ENCODE measurements around the gene TEX19. TPM values are rescaled to one million over a fixed set of nuclear protein-coding genes. Genes with fewer than 3 reads are reported as not detected.

Gene TEX19
- total RNA-seq, 1 donor from 2014 or later, result 0.10 TPM

DNA sequence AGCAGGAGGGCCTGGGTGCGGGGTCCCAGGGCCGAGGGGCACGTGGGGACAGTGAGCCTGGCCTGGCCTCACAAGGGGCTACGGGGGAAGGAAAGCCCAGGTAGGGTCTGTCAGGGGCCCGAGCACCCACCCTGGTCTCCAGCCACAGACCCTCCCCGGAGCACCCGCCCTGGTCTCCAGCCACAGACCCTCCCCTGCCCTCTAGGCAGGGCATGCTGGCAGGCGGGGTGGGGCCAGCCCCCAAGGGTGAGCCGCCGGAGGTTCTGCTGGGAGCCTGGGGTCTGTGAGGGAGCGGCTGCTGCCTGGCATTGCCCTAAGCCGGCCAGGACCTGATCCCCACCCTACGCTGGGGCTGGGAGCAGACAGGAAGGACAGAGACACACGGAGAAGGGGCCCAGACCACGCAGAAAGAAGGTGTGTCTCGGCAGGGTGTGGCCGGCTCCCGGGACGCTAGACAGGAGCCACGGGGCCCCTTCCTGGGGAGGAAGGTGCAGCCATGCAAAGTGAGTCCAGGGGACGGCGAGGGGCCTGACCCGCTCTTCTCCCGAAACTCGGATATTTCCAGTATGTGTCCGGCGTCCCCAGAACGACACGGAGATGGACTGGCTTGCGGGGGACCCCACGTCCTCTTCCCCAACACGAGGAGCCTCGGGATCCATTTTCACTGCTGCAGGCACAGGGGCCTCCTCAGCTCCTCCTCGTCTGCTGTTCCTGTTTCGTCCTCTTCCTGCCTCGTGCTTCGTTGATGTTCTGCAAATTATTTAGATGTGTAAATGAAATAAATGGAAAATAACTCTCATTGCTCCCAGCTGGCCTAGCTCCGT lies 28.0 kb downstream of the TEX19 start:
- intact Hi-C loops (cut with micrococcal nuclease), result no loop called here

DNA sequence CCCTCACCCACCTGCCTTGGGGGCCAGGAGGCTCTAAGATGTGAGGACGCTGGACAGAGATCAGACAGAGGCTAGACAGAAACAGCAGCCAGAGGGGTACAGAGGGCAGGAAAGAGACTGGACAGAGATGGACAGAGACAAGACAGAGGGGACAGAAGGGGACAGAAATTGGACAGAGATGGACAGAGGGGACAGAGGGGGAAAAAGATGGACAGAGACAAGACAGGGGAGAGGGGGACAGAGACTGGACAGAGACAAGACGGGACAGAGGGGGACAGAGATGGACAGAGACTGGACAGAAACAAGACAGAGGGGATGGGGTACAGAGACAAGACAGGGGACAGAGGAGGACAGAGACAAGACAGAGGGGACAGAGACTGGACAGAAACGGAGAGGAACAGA lies 28.7 kb downstream of the TEX19 start:
- intact Hi-C loops (cut with micrococcal nuclease), result no loop called here

DNA sequence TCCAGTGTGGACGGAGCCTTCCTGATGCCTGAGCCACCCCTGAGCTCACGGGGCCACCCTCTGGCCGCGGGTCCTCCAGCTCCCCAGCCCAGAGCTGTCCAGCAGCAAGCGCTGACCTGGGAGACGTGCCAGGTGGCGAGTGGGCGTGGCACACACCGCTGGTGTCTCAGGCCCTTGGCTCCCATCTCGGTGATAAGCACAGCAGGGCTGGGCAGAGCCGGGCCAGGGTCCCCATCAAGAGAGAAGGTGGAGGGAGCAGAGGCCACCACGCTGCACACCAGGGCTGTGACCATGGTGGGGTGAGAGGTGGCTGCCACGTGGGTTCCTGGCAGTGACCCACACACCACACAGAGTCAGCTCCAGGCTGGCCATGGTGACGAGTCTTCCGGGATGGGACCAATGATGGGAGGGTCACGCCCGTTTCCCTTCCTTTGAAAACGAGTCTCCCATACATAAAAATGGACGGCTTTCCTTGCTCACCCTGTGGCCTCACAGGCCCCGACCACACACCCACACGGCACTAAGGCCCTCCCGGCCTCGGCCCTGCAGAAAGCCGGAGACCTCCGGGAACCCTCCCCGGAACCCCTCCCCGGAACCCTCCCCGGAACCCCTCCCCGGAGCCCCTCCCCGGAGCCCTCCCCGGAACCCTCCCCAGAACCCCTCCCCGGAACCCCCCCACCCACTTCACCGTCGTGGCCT lies 29.3 kb downstream of the TEX19 start:
- intact Hi-C loops (cut with micrococcal nuclease), result no loop called here

DNA sequence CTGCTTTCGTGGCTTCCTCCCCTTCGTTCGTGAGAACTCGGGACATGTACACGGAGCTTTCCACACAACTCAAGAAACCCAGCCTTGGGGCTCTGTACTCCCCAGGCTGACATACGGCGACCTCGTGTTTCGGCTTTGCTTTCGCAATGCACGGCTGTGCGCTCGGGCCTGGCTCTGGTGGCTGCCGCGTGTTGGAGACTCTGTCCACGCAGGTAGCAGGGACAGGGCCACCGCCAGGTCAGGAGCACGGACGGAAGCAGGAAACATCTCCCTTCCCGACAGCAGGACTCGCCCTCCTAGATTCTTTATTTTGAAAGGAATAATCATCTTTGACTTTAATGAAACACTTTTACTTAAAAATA lies 29.9 kb downstream of the TEX19 start:
- intact Hi-C loops (cut with micrococcal nuclease), result no loop called here

DNA sequence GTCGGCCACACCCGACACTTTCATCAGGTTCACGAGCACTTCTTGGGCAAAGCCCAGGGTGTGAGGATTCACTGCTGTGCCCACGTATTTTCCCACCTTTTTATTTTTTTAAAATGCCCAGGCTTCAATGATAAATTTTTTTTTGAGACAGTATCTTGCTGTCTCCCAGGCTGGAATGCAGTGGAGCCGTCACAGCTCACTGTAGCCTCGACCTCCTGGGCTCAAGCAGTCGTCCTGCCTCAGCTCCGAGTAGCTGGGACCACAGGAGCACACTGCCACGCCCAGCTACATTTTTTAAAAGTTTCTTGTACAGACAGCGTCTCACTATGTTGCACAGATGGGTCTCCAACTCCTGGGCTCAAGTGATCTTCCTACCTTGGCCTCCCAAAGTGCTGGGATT lies 30.3 kb downstream of the TEX19 start:
- intact Hi-C loops (cut with micrococcal nuclease), result no loop called here

DNA sequence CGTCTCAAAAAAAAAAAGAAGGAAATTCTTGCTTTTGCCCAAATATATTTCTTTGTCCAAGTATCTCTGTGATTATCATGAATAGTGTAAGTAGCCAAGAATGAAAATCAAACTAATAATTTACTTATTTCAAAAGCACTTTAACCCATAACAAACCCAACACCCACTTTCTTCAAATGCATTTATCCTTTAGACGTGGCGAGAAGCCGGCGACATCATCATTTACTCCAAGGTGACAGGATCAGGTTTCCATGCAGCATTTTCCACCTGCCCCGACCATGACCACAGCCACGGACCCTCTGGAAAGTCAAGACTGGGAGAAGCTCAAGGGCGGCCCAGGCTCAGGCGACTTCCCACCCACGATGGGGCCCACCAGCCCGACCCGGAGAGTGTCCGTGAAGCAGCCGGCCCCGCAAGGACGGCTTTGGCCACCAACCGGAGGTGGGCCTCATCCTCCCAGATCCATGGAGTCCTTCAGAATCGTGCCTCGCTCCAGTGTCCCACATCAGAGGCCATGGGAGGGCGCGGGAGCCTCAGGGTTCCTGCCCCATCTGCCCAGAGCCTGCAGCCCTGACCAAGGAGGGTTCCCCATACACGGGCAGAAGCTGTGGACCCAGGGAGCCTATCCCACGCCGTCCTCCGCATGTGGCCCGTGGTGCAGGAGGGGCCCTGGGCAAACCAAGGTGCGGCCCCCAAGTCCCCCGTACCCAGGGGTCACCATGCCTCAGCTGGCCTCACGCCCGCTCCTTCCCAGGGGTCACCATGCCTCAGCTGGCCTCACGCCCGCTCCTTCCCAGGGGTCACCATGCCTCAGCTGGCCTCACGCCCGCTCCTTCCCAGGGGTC lies 31.2 kb downstream of the TEX19 start:
- intact Hi-C loops (cut with micrococcal nuclease), result no loop called here

DNA sequence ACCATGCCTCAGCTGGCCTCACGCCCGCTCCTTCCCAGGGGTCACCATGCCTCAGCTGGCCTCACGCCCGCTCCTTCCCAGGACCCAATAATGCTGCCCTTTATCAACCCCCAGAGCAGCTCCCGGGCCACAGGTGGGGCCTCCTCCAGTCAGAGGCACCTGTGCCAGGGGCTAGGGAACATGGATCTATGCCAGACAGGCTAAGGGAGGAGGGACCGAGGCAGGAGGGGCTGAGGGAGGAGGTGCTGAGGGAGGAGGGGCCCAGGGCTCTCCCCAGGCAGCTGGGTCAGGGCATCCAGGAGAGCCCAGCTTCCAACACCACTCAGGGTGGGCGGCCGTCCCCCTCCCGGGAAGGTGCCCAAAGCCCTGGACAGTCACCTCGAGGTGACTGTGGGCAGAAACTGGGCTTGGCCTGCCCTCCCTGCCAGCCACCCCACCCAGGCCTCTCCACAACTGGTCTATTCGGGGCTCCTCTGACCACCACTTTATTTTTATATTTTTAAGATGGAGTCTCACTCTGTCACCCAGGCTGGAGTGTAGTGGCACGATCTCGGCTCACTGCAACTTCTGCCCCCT lies 31.9 kb downstream of the TEX19 start:
- intact Hi-C loops (cut with micrococcal nuclease), result no loop called here

DNA sequence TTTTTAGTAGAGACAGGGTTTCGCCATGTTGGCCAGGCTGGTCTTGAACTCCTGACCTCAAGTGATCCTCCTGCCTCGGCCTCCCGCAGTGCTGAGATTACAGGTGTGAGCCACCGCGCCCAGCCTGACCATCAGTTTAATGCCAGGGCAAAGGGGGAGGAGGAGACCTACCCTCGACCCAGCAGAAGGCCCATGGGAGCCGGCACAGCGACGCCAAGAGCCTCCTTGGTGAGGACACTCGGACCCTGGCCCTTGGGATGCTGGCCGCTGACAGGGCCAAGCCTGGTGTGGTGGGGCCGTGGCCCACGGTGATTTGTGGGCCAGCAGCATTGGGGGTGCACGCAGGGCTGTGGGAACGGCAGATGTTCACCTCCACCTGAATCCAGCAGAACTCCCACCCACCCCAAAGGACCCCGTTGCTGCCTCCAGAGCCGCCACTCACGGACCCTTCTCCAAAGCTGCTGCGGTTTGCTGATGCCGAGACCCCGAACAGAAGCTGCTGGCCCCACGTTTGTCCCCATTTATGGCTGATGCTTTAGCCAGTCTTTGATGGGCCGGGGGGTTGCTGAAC lies 32.5 kb downstream of the TEX19 start:
- intact Hi-C loops (cut with micrococcal nuclease), result no loop called here

DNA sequence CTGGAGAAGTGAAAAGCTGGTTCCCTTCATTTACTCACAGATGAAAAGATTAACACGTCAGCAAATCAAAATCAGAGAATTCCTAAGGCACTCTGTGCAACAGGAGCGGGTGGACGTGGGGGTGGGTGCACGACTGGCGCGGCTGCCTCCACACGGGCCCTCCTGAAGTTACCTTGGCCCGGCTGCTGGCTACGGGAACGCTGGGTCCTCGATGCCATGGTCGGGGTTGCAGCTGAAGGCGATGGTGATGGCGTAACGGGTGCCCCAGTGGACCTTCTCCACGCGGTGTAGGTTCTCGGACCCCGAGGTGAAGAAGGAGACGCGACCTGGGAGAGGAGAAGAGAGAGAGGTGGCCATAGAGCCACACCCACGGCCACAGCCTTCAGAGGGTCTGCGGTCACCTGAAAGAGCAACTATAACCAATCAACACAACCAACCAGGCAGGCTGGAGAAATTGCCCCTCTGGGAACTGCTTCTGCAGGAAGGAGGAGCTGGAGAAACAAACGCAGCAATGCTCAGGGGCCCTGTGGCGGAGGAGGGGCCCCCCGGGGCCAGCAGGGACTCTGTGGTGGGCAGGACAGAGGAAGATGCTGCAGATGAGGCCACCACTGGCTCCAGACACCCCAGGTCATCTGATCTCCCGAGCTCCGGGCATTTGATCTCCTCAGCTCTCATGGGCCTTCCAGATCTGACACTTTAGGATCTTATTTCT lies 33.3 kb downstream of the TEX19 start:
- intact Hi-C loops (cut with micrococcal nuclease), result no loop called here

DNA sequence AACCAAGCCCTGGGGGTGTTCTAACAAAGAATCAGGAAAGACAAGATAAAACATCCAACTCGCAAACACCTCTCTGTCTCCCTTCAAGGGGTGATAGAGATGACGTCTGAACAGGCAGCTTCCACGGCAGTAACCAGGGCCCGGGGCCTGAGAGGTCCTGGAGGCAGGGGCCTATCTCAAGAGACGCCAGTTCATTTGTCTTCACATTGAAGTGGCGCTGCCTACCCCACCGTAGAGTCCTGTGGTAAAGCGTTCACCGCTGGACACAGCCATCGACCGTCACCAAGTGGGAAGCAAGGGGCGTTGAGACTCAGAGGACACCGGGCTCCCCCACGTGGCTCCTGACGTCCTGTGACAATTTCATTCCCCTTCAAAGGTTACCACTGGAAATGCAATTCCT lies 33.9 kb downstream of the TEX19 start:
- intact Hi-C loops (cut with micrococcal nuclease), result no loop called here

DNA sequence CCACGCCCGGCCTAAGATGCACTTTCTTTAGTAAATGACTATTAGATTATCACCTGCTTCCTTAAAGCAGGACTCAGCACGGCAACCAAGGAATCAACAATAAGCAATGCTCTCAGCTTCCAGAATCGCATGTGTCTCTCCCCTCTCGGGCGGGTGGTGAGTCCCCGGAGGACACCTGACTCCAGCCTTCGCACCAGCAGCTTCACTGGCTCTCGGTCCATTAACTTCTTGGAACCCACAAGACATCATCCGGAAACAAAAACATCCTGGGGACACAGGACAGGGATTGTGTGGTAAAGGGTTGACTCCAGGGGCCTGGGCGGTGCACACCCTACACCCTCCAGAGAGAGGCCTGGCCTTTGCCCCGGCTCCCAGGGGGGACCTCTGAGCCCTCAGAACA lies 35.2 kb downstream of the TEX19 start:
- intact Hi-C loops (cut with micrococcal nuclease), result no loop called here

DNA sequence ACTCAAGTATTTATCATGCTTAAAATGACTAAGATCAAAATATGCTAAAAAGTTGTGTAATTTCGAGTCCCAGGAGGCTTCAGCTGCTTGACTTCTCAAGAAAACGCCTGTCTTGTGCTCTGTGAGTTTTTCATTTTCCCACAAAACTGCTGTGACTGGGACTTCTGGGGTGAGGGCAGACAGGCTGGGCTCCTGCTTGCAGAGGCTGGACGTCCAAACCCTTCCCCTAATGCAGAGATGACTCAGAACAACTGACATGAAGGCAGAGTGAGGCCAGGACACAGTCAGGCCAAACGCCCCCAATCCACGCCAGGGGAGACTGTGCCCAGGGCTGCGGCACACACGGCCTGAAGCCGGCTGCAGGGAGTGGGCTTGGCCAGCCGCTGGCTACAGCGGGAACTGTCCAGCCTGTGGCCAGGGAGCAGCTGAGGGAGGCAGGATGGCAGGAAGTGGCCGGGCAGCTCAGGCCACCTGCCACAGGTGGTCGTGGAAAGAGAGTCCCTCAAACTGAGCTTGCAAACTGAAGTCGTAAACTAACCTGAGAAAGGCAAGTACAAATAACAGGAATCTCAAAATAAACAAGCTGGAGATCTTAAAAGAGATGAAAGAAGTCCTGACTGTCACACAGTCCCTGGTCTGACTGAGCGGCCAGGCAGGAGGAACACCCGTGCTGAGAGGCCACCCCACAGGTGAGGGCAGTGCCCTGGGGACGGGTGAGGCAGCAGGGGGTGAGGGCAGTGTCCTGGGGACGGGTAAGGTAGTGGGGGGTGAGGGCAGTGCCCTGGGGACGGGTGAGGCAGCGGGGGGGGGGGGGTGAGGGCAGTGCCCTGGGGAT lies 37.8 kb downstream of the TEX19 start:
- intact Hi-C loops (cut with micrococcal nuclease), result no loop called here

DNA sequence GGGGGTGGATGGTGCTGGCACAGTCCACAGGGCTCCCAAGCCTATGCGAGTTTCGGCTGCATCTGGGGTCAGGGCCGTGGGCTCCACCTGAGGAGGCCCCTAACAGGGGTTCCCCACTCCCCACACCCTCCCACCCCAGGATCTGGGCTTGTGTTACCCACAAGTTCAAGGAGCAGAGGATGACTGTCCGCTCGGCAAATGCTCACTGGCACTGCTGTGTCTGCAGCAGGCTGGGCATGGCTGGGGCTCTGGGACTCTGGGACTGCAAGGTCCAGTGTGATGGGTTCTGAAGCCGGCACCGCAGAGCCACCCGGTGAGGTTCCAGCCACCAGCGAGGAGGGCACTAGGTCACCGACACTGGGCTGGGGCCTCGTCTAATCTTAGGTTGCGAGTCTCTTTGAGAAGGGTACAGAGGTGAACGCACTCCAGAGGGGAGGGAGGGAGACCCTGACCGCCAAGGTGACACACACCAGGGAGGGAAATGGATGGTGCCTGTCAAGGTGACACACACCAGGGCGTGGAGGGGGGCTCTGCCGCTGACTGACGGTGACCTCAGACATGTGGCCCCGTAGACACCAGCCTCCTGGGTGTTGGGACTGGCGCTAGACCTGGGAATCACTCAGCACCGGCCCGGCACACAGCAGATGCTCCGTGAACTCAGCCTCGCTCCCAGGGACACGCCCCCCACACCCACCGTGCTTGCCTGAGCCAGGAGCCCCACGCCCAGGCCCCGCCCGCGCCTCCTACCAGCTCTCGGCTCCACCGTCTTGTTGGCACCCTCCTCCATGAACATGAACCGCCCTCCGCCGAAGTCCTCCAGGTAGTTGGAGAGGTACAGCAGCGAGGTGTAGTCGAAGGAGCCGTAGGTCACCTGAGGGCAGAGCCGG lies 38.6 kb downstream of the TEX19 start:
- intact Hi-C loops (cut with micrococcal nuclease), result no loop called here

DNA sequence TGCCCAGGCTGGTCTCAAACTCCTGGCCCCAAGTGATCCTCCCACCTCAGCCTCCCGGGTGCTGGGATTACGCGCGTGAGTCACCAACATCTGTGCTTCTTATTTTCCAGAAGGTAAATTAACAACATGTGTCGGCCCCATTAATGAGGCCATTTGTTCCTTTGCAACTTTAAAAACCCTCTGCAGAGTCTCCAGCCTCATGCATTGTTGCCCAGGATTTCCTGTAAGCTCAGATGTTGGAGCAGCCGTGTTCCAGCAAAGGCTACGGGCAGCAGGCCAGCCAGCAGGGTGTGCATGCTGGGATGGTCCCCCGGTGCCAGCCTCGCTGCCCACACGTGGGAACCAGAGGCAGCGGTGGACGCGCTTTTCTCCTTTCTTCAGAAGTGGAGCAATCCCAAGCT lies 40.0 kb downstream of the TEX19 start:
- intact Hi-C loops (cut with micrococcal nuclease), result no loop called here

DNA sequence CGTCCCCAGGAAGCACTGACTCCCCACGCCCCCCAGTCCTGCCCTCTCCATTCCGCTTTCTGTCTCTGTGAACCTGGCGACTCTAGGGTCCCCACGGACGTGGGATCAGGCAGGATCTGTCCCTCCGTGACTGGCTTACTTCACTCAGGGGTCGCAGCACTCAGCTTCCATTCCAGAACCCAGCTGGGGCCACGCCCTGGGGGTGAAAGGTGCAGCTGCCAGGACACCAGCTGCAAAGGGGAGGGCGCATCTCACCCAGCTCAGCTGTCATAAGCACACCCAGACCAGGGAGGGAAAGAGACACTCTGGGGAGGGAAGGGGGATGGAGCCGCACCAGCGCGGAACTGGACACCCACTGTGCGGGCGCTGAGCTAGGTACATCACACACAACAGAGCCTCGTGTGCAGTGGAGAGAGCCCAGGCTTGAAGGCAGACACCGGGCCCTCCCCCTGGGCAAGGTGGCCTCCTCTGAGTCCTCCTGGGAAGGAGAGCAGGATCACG lies 40.6 kb downstream of the TEX19 start:
- intact Hi-C loops (cut with micrococcal nuclease), result loop anchor here (2.0 kb wide), 1 partner anchor 15 kb away; no protein-coding TSS in a partner anchor

DNA sequence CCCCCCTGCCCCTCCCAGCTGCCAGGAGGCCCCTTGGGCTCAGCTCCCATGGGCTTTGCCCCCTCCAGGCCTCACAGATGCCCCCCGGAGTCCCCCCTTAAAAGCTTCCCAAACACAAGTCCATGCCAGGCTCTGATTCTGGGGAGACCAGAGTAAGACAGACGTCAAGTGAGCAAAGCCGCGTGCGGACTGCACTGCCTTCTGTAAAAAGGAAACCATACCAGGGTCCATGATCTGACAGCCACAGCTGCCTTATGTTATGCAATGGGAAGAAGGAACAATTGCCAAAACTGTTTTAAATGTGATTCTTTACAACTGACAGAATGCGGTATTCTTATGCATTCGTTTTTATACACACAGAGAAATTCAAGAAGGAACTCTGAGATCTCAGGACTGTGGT lies 41.2 kb downstream of the TEX19 start:
- intact Hi-C loops (cut with micrococcal nuclease), result loop anchor here (2.0 kb wide), 1 partner anchor 15 kb away; no protein-coding TSS in a partner anchor

DNA sequence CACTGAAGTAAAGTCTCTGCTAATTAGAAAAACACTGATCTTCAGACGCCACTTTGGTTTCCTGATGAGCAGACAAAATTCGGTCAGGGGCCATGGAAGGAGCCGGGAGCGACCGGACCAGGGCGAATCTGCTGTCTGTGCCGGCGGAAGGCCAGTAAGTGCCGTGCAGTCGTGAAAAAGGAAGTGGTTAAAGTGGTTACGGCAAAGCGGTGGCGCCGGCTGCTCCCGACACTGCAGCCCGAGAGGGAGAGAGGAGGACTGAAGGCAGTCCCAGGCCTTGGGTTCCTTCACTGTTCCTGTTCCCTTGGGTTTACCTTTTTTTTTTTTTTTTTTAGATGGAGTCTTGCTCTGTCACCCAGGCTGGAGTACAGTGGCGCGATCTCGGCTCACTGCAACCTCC lies 41.8 kb downstream of the TEX19 start:
- intact Hi-C loops (cut with micrococcal nuclease), result loop anchor here (2.0 kb wide), 1 partner anchor 14 kb away; no protein-coding TSS in a partner anchor

DNA sequence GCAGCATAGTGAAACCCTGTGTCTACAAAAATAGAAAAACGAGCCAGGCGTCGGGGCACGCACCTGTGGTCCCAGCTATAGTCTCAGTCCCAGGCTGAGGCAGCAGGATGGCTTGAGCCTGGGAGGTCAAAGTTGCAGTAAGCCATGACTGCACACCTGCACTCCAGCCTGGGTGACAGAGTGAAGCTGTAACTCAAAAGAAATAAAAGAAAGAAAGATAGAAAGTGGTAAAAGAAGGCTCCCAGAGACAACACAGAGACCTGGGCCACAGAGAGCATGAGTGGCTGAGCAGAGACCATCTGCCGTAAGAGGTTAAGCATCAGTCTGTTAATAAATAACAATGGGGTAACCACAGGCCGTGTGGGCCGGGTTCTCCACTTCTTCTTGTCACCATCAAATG lies 43.8 kb downstream of the TEX19 start:
- intact Hi-C loops (cut with micrococcal nuclease), result no loop called here

Measured in T-helper 1 cell treated with Interleukin-12 subunit alpha and Interleukin-12 subunit beta and Interleukin-4 antibody, amounts not matched to agents 30 ng/mL and 1 ng/mL, for 36 hours (primary cell).